ENCODE measurements around the gene EDNRB. TPM values are rescaled to one million over a fixed set of nuclear protein-coding genes. Genes with fewer than 3 reads are reported as not detected.

Gene EDNRB
- total and polyA plus RNA-seq, 2 experiments from 2014 or later = 0.11 to 0.32 TPM

- Histone ChIP-seq H3K79me2 (ENCODE audit: insufficient read depth) (no peaks in the 10 kb centered on the region), H3K9me2 (ENCODE audit: insufficient read depth) (no peaks in the 10 kb centered on the region; the same call in 1 of the 2 replicates), H3K4me2 (ENCODE audit: unreplicated experiment) (no peak overlapping the region), H3F3A (ENCODE audit: insufficient read depth) (no peaks in the 10 kb centered on the region), H2AFZ (no peak overlapping the region), H3K9ac (no peak overlapping the region), H3K27ac (no peak overlapping the region), H3K4me1 (ENCODE audit: insufficient read depth) (no peaks in the 10 kb centered on the region), H4K20me1 (ENCODE audit: insufficient read depth) (no peaks in the 10 kb centered on the region), H3K27me3 (replicated peaks; ENCODE audit: insufficient read depth) (0 out of 2 replicates have a peak, but pooled peaks cover 7% of the 10 kb centered on the region), H3K36me3 (ENCODE audit: low read depth) (no peaks in the 10 kb centered on the region), H3K4me3 (no peak overlapping the region), H3K9me3 (ENCODE audit: low read depth) (no peaks in the 10 kb centered on the region)
- in situ Hi-C loops (cut with MboI) = no loop called here
- WGBS, 2 experiments (ENCODE audit: low coverage in 1 of 2, low lambda C conversion rate in 2 of 2, missing lambda C conversion rate in 2 of 2) = 73 to 77% methylated on average over 3 of the region's 3 CpGs
- DNase-seq = no peak
- TF ChIP-seq EZH2phosphoT487 (IDR thresholded peaks at IDR 0.05; ENCODE audit: insufficient read depth, low read depth) (no peak), EZH2 (IDR thresholded peaks at IDR 0.05; ENCODE audit: insufficient read depth, poor library complexity, severe bottlenecking) (no peak)
These were observed 5.6 kb downstream of the EDNRB start for GRCh38 chr13:77913003-77913402.

GRCh38 chr13:77911751-77912150, 6.9 kb downstream of the EDNRB start:
- H3K4me1 ChIP-seq (ENCODE audit: insufficient read depth) = no peaks in the 10 kb centered on the region
- 79 to 82% methylated on average over 1 of the region's 1 CpG for WGBS, 2 experiments (ENCODE audit: low coverage in 1 of 2, low lambda C conversion rate in 2 of 2, missing lambda C conversion rate in 2 of 2)
- no peaks in the 10 kb centered on the region for H3F3A ChIP-seq (ENCODE audit: insufficient read depth)
- no peak overlapping the region for H3K27ac ChIP-seq
- no peaks in the 10 kb centered on the region for H3K27me3 ChIP-seq (replicated peaks; ENCODE audit: insufficient read depth)
- no peak overlapping the region for H2AFZ ChIP-seq
- H3K9me2 ChIP-seq (ENCODE audit: insufficient read depth) = no peaks in the 10 kb centered on the region; the same call in 1 of the 2 replicates
- H3K9ac ChIP-seq = no peak overlapping the region
- no peaks in the 10 kb centered on the region for H4K20me1 ChIP-seq (ENCODE audit: insufficient read depth)
- no peak for DNase-seq
- no peak overlapping the region for H3K4me3 ChIP-seq
- no peaks in the 10 kb centered on the region for H3K9me3 ChIP-seq (ENCODE audit: low read depth)
- H3K4me2 ChIP-seq (ENCODE audit: unreplicated experiment) = no peak overlapping the region
- H3K79me2 ChIP-seq (ENCODE audit: insufficient read depth) = no peaks in the 10 kb centered on the region
- in situ Hi-C loops (cut with MboI) = no loop called here
- TF ChIP-seq EZH2phosphoT487 (IDR thresholded peaks at IDR 0.05; ENCODE audit: insufficient read depth, low read depth) (no peak), EZH2 (IDR thresholded peaks at IDR 0.05; ENCODE audit: insufficient read depth, poor library complexity, severe bottlenecking) (no peak)
- H3K36me3 ChIP-seq (ENCODE audit: low read depth) = no peaks in the 10 kb centered on the region

GRCh38 chr13:77909827-77910226, 8.8 kb downstream of the EDNRB start:
- no peaks in the 10 kb centered on the region for H3K27me3 ChIP-seq (replicated peaks; ENCODE audit: insufficient read depth)
- H3K9me3 ChIP-seq (ENCODE audit: low read depth) = no peaks in the 10 kb centered on the region
- H2AFZ ChIP-seq = no peak overlapping the region
- H3K27ac ChIP-seq = no peak overlapping the region
- H3F3A ChIP-seq (ENCODE audit: insufficient read depth) = no peaks in the 10 kb centered on the region
- WGBS, 2 experiments (ENCODE audit: low coverage in 1 of 2, low lambda C conversion rate in 2 of 2, missing lambda C conversion rate in 2 of 2) = 84% methylated on average over 3 of the region's 3 CpGs
- H3K36me3 ChIP-seq (ENCODE audit: low read depth) = no peaks in the 10 kb centered on the region
- H3K4me3 ChIP-seq = no peak overlapping the region
- no peak overlapping the region for H3K9ac ChIP-seq
- no peaks in the 10 kb centered on the region for H3K79me2 ChIP-seq (ENCODE audit: insufficient read depth)
- H4K20me1 ChIP-seq (ENCODE audit: insufficient read depth) = no peaks in the 10 kb centered on the region
- in situ Hi-C loops (cut with MboI) = no loop called here
- H3K4me1 ChIP-seq (ENCODE audit: insufficient read depth) = no peaks in the 10 kb centered on the region
- no peak overlapping the region for H3K4me2 ChIP-seq (ENCODE audit: unreplicated experiment)
- DNase-seq = no peak
- no peak for TF ChIP-seq EZH2phosphoT487 (IDR thresholded peaks at IDR 0.05; ENCODE audit: insufficient read depth, low read depth)
- no peak for TF ChIP-seq EZH2 (IDR thresholded peaks at IDR 0.05; ENCODE audit: insufficient read depth, poor library complexity, severe bottlenecking)
- no peaks in the 10 kb centered on the region; the same call in 1 of the 2 replicates for H3K9me2 ChIP-seq (ENCODE audit: insufficient read depth)

- Histone ChIP-seq H3K27ac (no peak overlapping the region), H3F3A (ENCODE audit: insufficient read depth) (no peaks in the 10 kb centered on the region), H3K27me3 (replicated peaks; ENCODE audit: insufficient read depth) (no peaks in the 10 kb centered on the region), H3K9me2 (ENCODE audit: insufficient read depth) (no peaks in the 10 kb centered on the region; the same call in 1 of the 2 replicates), H3K79me2 (ENCODE audit: insufficient read depth) (no peaks in the 10 kb centered on the region), H3K4me2 (ENCODE audit: unreplicated experiment) (no peak overlapping the region), H3K9me3 (ENCODE audit: low read depth) (no peaks in the 10 kb centered on the region), H2AFZ (no peak overlapping the region), H3K4me3 (no peak overlapping the region), H3K9ac (no peak overlapping the region), H3K36me3 (ENCODE audit: low read depth) (no peaks in the 10 kb centered on the region), H3K4me1 (ENCODE audit: insufficient read depth) (no peaks in the 10 kb centered on the region), H4K20me1 (ENCODE audit: insufficient read depth) (no peaks in the 10 kb centered on the region)
- TF ChIP-seq EZH2 (IDR thresholded peaks at IDR 0.05; ENCODE audit: insufficient read depth, poor library complexity, severe bottlenecking) (no peak), EZH2phosphoT487 (IDR thresholded peaks at IDR 0.05; ENCODE audit: insufficient read depth, low read depth) (no peak)
- in situ Hi-C loops (cut with MboI) = no loop called here
- no peak for DNase-seq
- 91 to 97% methylated on average over 2 of the region's 2 CpGs for WGBS, 2 experiments (ENCODE audit: low coverage in 1 of 2, low lambda C conversion rate in 2 of 2, missing lambda C conversion rate in 2 of 2)
These were observed 10.1 kb downstream of the EDNRB start for GRCh38 chr13:77908531-77908930.
